Measurements from ENCODE around the gene ZMAT3.
"Not testable (repeated sequence)": the region's sequence is repeated elsewhere in the genome, so short reads cannot be mapped to it uniquely, and the experiment has no call there.

ZMAT3 gene

GRCh38 chr3:179068779-179069530 is 2.7 kb downstream of the ZMAT3 start:
- no peak for DNase-seq (ENCODE audit: low read depth)

GRCh38 chr3:179067839-179068238 is 3.8 kb downstream of the ZMAT3 start:
- DNase-seq (ENCODE audit: low read depth): no peak

- DNase-seq (ENCODE audit: low read depth): no peak
These were observed 4.3 kb downstream of the ZMAT3 start for GRCh38 chr3:179067291-179067690.

GRCh38 chr3:179063945-179064560 is 7.6 kb downstream of the ZMAT3 start:
- DNase-seq (ENCODE audit: low read depth): no peak

- DNase-seq (ENCODE audit: low read depth): no peak
These were observed 15.3 kb downstream of the ZMAT3 start for GRCh38 chr3:179056326-179056725.

- not testable (repeated sequence) for DNase-seq (ENCODE audit: low read depth)
These were observed 17.0 kb downstream of the ZMAT3 start for GRCh38 chr3:179054565-179054964.

- DNase-seq (ENCODE audit: low read depth): no peak
These were observed 24.9 kb downstream of the ZMAT3 start for GRCh38 chr3:179046497-179047353.

- no peak for DNase-seq (ENCODE audit: low read depth)
These were observed 25.7 kb downstream of the ZMAT3 start for GRCh38 chr3:179045719-179046402.

GRCh38 chr3:179038899-179039251 is 32.7 kb downstream of the ZMAT3 start:
- DNase-seq (ENCODE audit: low read depth): not testable (repeated sequence)

GRCh38 chr3:179038216-179038898 is 33.3 kb downstream of the ZMAT3 start:
- DNase-seq (ENCODE audit: low read depth): no peak

- DNase-seq (ENCODE audit: low read depth): peak; percentile 83
These were observed 34.3 kb downstream of the ZMAT3 start for GRCh38 chr3:179037351-179037750.

GRCh38 chr3:179036626-179037300 is 34.8 kb downstream of the ZMAT3 start:
- DNase-seq (ENCODE audit: low read depth): no peak

- no peak for DNase-seq (ENCODE audit: low read depth)
These were observed 35.4 kb downstream of the ZMAT3 start for GRCh38 chr3:179036226-179036625.

GRCh38 chr3:179035232-179035631 is 36.4 kb downstream of the ZMAT3 start:
- no peak for DNase-seq (ENCODE audit: low read depth)

GRCh38 chr3:179033304-179033657 is 38.3 kb downstream of the ZMAT3 start:
- DNase-seq (ENCODE audit: low read depth): not testable (repeated sequence)

- DNase-seq (ENCODE audit: low read depth): not testable (repeated sequence)
These were observed 38.9 kb downstream of the ZMAT3 start for GRCh38 chr3:179032454-179033303.

- no peak for DNase-seq (ENCODE audit: low read depth)
These were observed 42.5 kb downstream of the ZMAT3 start for GRCh38 chr3:179029096-179029495.

GRCh38 chr3:179028408-179028807 is 43.2 kb downstream of the ZMAT3 start:
- no peak for DNase-seq (ENCODE audit: low read depth)

GRCh38 chr3:179027326-179027900 is 44.2 kb downstream of the ZMAT3 start:
- no peak for DNase-seq (ENCODE audit: low read depth)

- DNase-seq (ENCODE audit: low read depth): no peak
These were observed 45.0 kb downstream of the ZMAT3 start for GRCh38 chr3:179026636-179027035.

Data from non-pigmented ciliary epithelial cell (primary cell).